Activated naive CD4-positive, alpha-beta T cell treated with anti-CD3 and anti-CD28 coated beads, Interleukin-2, amount 10 ng/mL, durations not matched to agents 7 days and 5 days (primary cell): Measurements from ENCODE around the gene KIF27.
A peak's percentile ranks its signal among the peaks of the same experiment; 100 is the strongest.
"Not testable (repeated sequence)": the region's sequence is repeated elsewhere in the genome, so short reads cannot be mapped to it uniquely, and the experiment has no call there.

Source experiments
- CTCF ChIA-PET: fragments of 350-600 bp; sonication (Branson Sonifier 250); formaldehyde crosslinking; loops from one replicate; lab custom pipeline; 2021; ENCODE audit warnings: antibody characterized with exemption; lab: Charles Lee
- DNase-seq: peaks from one replicate; pipeline ENCODE4 v3.0.0-alpha.2; 2020
- H3K27ac Mint-ChIP-seq: one replicate; pipeline ENCODE4 v1.8.0; 2021; ENCODE audit warnings: mild to moderate bottlenecking, moderate library complexity, mixed read lengths
- H3K27me3 Mint-ChIP-seq: one replicate; pipeline ENCODE4 v1.8.0; 2021; ENCODE audit warnings: mild to moderate bottlenecking, mixed read lengths
- H3K36me3 Mint-ChIP-seq: one replicate; pipeline ENCODE4 v1.8.0; 2021; ENCODE audit warnings: mixed read lengths
- H3K4me1 Mint-ChIP-seq: one replicate; pipeline ENCODE4 v1.8.0; 2021; ENCODE audit warnings: mixed read lengths
- H3K4me3 Mint-ChIP-seq: one replicate; pipeline ENCODE4 v1.8.0; 2021; ENCODE audit warnings: mild to moderate bottlenecking, moderate library complexity, mixed read lengths
- H3K9me3 Mint-ChIP-seq: one replicate; pipeline ENCODE4 v1.8.0; 2021; ENCODE audit warnings: mixed read lengths

Gene KIF27

DNA sequence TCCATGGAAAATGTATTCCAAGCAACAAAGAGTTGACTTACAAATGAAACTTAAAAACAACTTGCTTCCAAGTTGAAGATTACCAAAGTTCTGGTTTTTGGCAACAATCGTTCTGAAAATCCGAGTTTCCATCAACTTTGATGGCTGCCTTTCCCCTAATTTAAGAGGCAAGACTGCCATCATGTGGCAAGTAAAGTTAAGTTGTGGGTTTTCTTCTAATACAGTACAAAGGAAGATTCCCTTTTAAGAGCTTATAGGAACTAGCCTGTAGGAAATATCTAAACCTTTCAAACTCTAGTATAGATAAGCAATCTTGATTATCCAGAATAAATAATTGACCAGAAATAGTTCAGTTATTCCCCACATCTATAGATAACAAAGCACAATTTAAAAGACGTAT lies 9.0 kb downstream of the KIF27 start:
- CTCF ChIA-PET: interaction anchor here (2.3 to 2.7 kb wide), 2 partner anchors 291 to 578 kb away, joined by 8 to 26 read pairs; no protein-coding TSS in a partner anchor
- DNase-seq: peak; percentile 27

GRCh38 chr9:83906144-83906543 lies 15.1 kb downstream of the KIF27 start:
- no peaks in the 10 kb centered on the region for H3K4me1 Mint-ChIP-seq
- H3K9me3 Mint-ChIP-seq: no peaks in the 10 kb centered on the region
- H3K36me3 Mint-ChIP-seq: no peaks in the 10 kb centered on the region
- H3K27ac Mint-ChIP-seq: no peak overlapping the region
- H3K4me3 Mint-ChIP-seq: no peak overlapping the region
- H3K27me3 Mint-ChIP-seq: no peaks in the 10 kb centered on the region
- no peak for DNase-seq
- CTCF ChIA-PET: no interaction called here

More for the DNA sequence above, 9.0 kb downstream of the KIF27 start:
- H3K4me1 Mint-ChIP-seq, H3K27ac Mint-ChIP-seq, H3K9me3 Mint-ChIP-seq, H3K27me3 Mint-ChIP-seq, H3K4me3 Mint-ChIP-seq, H3K36me3 Mint-ChIP-seq: not testable (repeated sequence)

DNA sequence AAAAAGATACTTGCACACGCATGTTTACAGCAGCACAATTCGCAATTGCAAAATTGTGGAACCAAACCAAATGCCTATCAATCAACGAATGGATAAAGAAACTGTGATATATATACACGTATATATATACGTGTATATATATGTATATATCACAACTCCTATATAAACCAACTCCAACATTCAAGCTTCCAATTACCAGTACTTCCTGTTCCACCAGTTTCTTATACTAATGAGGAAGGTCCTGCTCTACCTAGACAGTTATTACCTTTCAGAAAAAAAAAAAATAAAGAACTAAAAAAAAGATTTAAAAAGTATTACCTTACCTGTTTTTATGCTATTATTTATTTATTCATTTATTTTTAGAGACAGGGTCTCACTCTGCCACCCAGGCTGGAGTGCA lies 20.6 kb downstream of the KIF27 start:
- CTCF ChIA-PET: not testable (repeated sequence)

GRCh38 chr9:83894301-83894700 lies 26.9 kb downstream of the KIF27 start:
- H3K4me1 Mint-ChIP-seq, H3K27ac Mint-ChIP-seq, DNase-seq, H3K4me3 Mint-ChIP-seq, H3K9me3 Mint-ChIP-seq, CTCF ChIA-PET, H3K27me3 Mint-ChIP-seq, H3K36me3 Mint-ChIP-seq: not testable (repeated sequence)

More for the DNA sequence above, 20.6 kb downstream of the KIF27 start:
- not testable (repeated sequence) for H3K27me3 Mint-ChIP-seq, DNase-seq, H3K9me3 Mint-ChIP-seq, H3K4me3 Mint-ChIP-seq, H3K27ac Mint-ChIP-seq, H3K36me3 Mint-ChIP-seq, H3K4me1 Mint-ChIP-seq

GRCh38 chr9:83886498-83886897 lies 34.7 kb downstream of the KIF27 start:
- H3K36me3 Mint-ChIP-seq, H3K4me3 Mint-ChIP-seq, H3K27me3 Mint-ChIP-seq, CTCF ChIA-PET, H3K27ac Mint-ChIP-seq, H3K9me3 Mint-ChIP-seq, H3K4me1 Mint-ChIP-seq, DNase-seq: not testable (repeated sequence)

DNA sequence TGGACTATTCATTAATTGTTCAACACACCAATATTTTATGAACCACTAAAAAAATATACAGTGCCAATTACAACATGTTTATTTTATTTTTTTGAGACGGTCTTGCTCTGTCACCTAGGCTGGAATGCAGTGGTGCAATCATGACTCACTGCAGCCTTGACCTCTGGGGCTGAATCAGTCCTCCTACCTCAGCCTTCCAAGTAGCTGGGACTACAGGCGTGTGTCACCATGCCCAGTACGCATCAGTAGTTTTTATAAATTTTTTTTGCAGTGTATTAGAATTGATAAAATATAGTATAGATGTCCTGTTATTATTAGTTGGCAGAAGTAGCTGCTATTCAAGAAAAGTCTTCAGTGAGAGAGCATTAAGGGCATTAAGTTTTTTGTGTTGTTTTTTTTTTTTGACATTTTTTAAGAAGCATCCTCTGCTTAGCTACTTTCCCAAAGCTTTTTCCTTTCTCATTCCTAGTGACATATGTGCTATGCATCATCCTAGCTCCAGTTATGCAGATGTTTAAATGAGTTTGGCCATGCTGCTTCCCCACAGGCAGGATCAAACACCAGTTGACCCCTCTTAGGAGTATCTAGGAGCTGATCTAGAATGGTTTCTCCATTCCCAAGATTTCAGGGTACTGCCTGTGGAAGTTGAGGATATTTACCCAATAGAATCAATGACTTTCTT lies 35.5 kb downstream of the KIF27 start:
- H3K9me3 Mint-ChIP-seq, H3K4me3 Mint-ChIP-seq, H3K4me1 Mint-ChIP-seq, H3K36me3 Mint-ChIP-seq, DNase-seq, CTCF ChIA-PET, H3K27me3 Mint-ChIP-seq, H3K27ac Mint-ChIP-seq: not testable (repeated sequence)

- H3K27ac Mint-ChIP-seq, H3K4me3 Mint-ChIP-seq, H3K9me3 Mint-ChIP-seq, H3K27me3 Mint-ChIP-seq, CTCF ChIA-PET, H3K4me1 Mint-ChIP-seq, DNase-seq, H3K36me3 Mint-ChIP-seq: not testable (repeated sequence)
These were observed 39.4 kb downstream of the KIF27 start for GRCh38 chr9:83881687-83882408.

DNA sequence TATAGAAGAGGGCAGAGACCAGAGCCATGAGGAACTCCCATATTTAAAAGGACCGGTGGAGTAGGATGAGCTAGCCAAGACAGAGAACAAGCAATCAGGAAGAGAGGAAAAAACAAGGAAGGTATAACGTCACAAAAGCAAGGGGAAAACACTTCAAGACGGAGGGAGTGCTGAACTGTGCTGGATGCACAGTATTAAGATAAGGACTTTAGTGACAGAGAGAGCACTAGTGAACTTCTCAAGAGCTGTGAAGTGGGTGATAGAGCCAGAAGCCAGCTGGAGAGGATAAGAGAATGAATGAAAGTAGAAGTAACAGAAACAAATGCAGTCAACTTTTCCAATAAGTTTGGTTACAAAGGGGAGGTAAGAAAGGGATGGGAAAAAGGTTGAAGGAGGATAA lies 45.7 kb downstream of the KIF27 start:
- H3K27ac Mint-ChIP-seq, CTCF ChIA-PET, DNase-seq, H3K36me3 Mint-ChIP-seq, H3K27me3 Mint-ChIP-seq, H3K4me1 Mint-ChIP-seq, H3K9me3 Mint-ChIP-seq, H3K4me3 Mint-ChIP-seq: not testable (repeated sequence)

GRCh38 chr9:83849895-83850294 lies 71.3 kb downstream of the KIF27 start:
- H3K9me3 Mint-ChIP-seq, CTCF ChIA-PET, H3K27ac Mint-ChIP-seq, H3K36me3 Mint-ChIP-seq, H3K27me3 Mint-ChIP-seq, H3K4me1 Mint-ChIP-seq, H3K4me3 Mint-ChIP-seq, DNase-seq: not testable (repeated sequence)

- CTCF ChIA-PET: interaction anchor here (0.6 kb wide), 1 partner anchor 1797 kb away, joined by 4 read pairs; no protein-coding TSS in a partner anchor
- not testable (repeated sequence) for H3K27ac Mint-ChIP-seq, H3K4me1 Mint-ChIP-seq, DNase-seq, H3K4me3 Mint-ChIP-seq, H3K9me3 Mint-ChIP-seq, H3K27me3 Mint-ChIP-seq, H3K36me3 Mint-ChIP-seq
These were observed 84.1 kb downstream of the KIF27 start for GRCh38 chr9:83837070-83837643.

- H3K27ac Mint-ChIP-seq, H3K4me1 Mint-ChIP-seq, H3K36me3 Mint-ChIP-seq, H3K4me3 Mint-ChIP-seq, H3K9me3 Mint-ChIP-seq, DNase-seq, H3K27me3 Mint-ChIP-seq, CTCF ChIA-PET: not testable (repeated sequence)
These were observed 90.7 kb downstream of the KIF27 start for GRCh38 chr9:83830426-83831071.

DNA sequence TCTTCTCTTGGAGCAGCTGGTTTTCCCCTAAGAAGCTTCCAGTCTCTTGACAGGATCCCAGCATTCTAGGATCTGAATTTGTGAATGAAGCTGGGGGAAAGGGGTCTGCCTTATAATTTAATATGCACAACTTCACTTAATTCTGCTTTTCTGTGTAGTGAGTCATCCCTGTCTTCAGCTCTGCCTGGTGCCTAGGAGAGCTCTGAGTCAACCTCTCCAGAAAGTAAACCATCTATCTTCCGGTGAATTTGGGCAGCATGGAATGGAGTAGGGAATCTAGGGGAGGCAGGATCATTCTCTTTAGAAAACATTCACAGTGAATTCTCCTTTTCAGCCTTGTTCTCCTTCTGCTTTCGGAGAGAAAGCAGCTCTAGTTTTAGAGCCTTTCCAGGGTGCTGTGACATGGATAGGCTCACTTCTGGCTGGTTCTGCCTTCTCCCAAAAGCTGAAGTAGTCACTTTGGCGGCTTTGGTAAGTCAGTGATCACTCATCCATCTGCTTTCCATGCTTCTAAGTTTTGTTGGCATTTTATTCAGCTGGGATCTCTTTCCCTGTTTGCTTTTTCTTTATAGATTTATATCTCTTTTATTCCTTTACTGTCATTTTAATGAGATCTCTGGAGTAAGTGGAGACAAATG lies 96.1 kb downstream of the KIF27 start:
- DNase-seq, CTCF ChIA-PET, H3K36me3 Mint-ChIP-seq, H3K9me3 Mint-ChIP-seq, H3K27ac Mint-ChIP-seq, H3K4me1 Mint-ChIP-seq, H3K4me3 Mint-ChIP-seq: not testable (repeated sequence)
- peaks cover 14% of the 10 kb centered on the region for H3K27me3 Mint-ChIP-seq

- peak; percentile 85 for DNase-seq
- H3K36me3 Mint-ChIP-seq, CTCF ChIA-PET, H3K9me3 Mint-ChIP-seq: not testable (repeated sequence)
- Mint-ChIP-seq H3K27me3 (peaks cover 12% of the 10 kb centered on the region), H3K27ac (peak within 1 kb of the TSS; percentile 86), H3K4me1 (peaks cover 18% of the 10 kb centered on the region), H3K4me3 (peak within 1 kb of the TSS; percentile 83)
These were observed 103.6 kb downstream of the KIF27 start, which contains the start of gene GKAP1 for GRCh38 chr9:83817356-83818278. Gene GKAP1 (minus strand): TSS chr9:83817769. CDS start chr9:83806517, 11,252 bp downstream.
